Neural cell (in vitro differentiated cells): Measurements from ENCODE around the gene ATP5PD. TPM values are rescaled to one million over a fixed set of nuclear protein-coding genes. Genes with fewer than 3 reads are reported as not detected.

ENCODE experiments used
- polyA plus RNA-seq: library from polyadenylated mRNA; depleted of rRNA; stranded (reverse); fragments of >200 nt; gene quantifications from 2 replicates; pipeline ENCODE4 v1.2.3, GENCODE V29; 2014
- small RNA-seq, 3 experiments: library from RNA; depleted of rRNA; stranded (forward); fragments of <200 nt; gene quantifications; one replicate each; pipeline ENCODE3, GENCODE V24; 2012

Gene ATP5PD
- polyA plus RNA-seq, 1 donor from 2014 or later, result 517 TPM

Small RNA genes lying within 50 kb of the gene (small RNA-seq; reads per million reads assigned to genes)
- gene AC111186.1 (0 reads per million in 3 experiments), gene RF00019 (0 to 1.2 (median 0) reads per million in 3 experiments), gene RN7SL573P (0 reads per million in 3 experiments), gene RNU6-362P (0 reads per million in 3 experiments)

Other genes starting within 250 kb of the ATP5PD start
- gene GRIN2C, start 187.1 kb downstream of the ATP5PD start, polyA plus RNA-seq, result 0.04 TPM in 1 of 2 replicates, not detected in the other
- gene FDXR, start 174.0 kb downstream of the ATP5PD start, polyA plus RNA-seq, result 14.4 and 16.1 TPM in 2 replicates
- gene FADS6, start 153.3 kb downstream of the ATP5PD start, polyA plus RNA-seq, result not detected in 2 replicates
- not detected in 2 replicates for gene USH1G, start 123.7 kb downstream of the ATP5PD start, polyA plus RNA-seq
- not detected in 2 replicates for gene OTOP2, start 122.7 kb downstream of the ATP5PD start, polyA plus RNA-seq
- not detected in 2 replicates for gene OTOP3, start 111.1 kb downstream of the ATP5PD start, polyA plus RNA-seq
- 26.6 and 29.8 TPM in 2 replicates for gene HID1, start 74.2 kb downstream of the ATP5PD start, polyA plus RNA-seq
- 8.1 and 8.3 TPM in 2 replicates for gene CDR2L, start 59.3 kb downstream of the ATP5PD start, polyA plus RNA-seq
- gene MRPL58, start 34.3 kb downstream of the ATP5PD start, polyA plus RNA-seq, result 47.4 and 49.7 TPM in 2 replicates
- 29.9 and 32.8 TPM in 2 replicates for gene KCTD2, start 256 bp upstream of the ATP5PD start, polyA plus RNA-seq
- gene SLC16A5, start 41.0 kb upstream of the ATP5PD start, polyA plus RNA-seq, result not detected in 2 replicates
- gene ARMC7, start 63.0 kb upstream of the ATP5PD start, polyA plus RNA-seq, result 3.7 and 4.0 TPM in 2 replicates
- gene NT5C, start 84.8 kb upstream of the ATP5PD start, polyA plus RNA-seq, result 58.7 and 74.0 TPM in 2 replicates
- 1,721 and 2,003 TPM in 2 replicates for gene JPT1, start 107.5 kb upstream of the ATP5PD start, polyA plus RNA-seq
- gene SUMO2, start 136.0 kb upstream of the ATP5PD start, polyA plus RNA-seq, result 224 and 283 TPM in 2 replicates
- 74.5 and 84.1 TPM in 2 replicates for gene NUP85, start 158.7 kb upstream of the ATP5PD start, polyA plus RNA-seq
- 15.7 and 19.6 TPM in 2 replicates for gene GGA3, start 214.6 kb upstream of the ATP5PD start, polyA plus RNA-seq
- gene MRPS7, start 214.9 kb upstream of the ATP5PD start, polyA plus RNA-seq, result 50.6 and 63.3 TPM in 2 replicates
- 27.7 and 35.2 TPM in 2 replicates for gene MIF4GD, start 224.3 kb upstream of the ATP5PD start, polyA plus RNA-seq
- 9.6 and 13.8 TPM in 2 replicates for gene SLC25A19, start 242.5 kb upstream of the ATP5PD start, polyA plus RNA-seq